HL-60 (cell line): ENCODE data around the gene IQGAP3.

Experiments used
- DNase-seq, 2 experiments: peaks; one replicate each; pipeline ENCODE4 v3.0.0-alpha.2; 2010 to 2020; ENCODE audit warnings: low read depth in 1 of 2, low spot score in 1 of 2
- H3K27ac ChIP-seq: fragments of 250-450 bp; sonication (Bioruptor Pico); replicated peaks from 2 replicates; pipeline ENCODE4 v1.5.1; 2020; ENCODE audit warnings: mild to moderate bottlenecking, moderate library complexity
- H3K27me3 ChIP-seq: fragments of 250-450 bp; sonication (Bioruptor Pico); 2 replicates; pipeline ENCODE4 v1.5.1; 2021; ENCODE audit warnings: mild to moderate bottlenecking, moderate library complexity; ENCODE audit not compliant: insufficient read depth, poor library complexity, severe bottlenecking
- H3K4me3 ChIP-seq: replicated peaks from 2 replicates; pipeline ENCODE4 v1.5.1; 2011; ENCODE audit warnings: mild to moderate bottlenecking, control low read depth, low read length; ENCODE audit not compliant: insufficient read depth
- GABPA ChIP-seq: IDR thresholded peaks from 2 replicates; pipeline ENCODE4 v1.6.1; 2012; ENCODE audit warnings: low read depth
- POLR2AphosphoS5 ChIP-seq: IDR thresholded peaks from 2 replicates; pipeline ENCODE4 v1.6.1; 2012; ENCODE audit warnings: low read depth
- REST ChIP-seq: IDR thresholded peaks from 2 replicates; pipeline ENCODE4 v1.6.1; 2012; ENCODE audit warnings: low read depth; ENCODE audit not compliant: insufficient replicate concordance
- SPI1 ChIP-seq: IDR thresholded peaks from 2 replicates; pipeline ENCODE4 v1.6.1; 2012; ENCODE audit warnings: low read depth, mild to moderate bottlenecking, borderline replicate concordance
- TF ChIP-seq, protein P1 (sequence below): IDR thresholded peaks from one replicate; pipeline ENCODE4 v1.5.1; 2011; ENCODE audit warnings: low read length, control low read depth, inconsistent platforms; ENCODE audit not compliant: insufficient read depth

Gene IQGAP3

DNA sequence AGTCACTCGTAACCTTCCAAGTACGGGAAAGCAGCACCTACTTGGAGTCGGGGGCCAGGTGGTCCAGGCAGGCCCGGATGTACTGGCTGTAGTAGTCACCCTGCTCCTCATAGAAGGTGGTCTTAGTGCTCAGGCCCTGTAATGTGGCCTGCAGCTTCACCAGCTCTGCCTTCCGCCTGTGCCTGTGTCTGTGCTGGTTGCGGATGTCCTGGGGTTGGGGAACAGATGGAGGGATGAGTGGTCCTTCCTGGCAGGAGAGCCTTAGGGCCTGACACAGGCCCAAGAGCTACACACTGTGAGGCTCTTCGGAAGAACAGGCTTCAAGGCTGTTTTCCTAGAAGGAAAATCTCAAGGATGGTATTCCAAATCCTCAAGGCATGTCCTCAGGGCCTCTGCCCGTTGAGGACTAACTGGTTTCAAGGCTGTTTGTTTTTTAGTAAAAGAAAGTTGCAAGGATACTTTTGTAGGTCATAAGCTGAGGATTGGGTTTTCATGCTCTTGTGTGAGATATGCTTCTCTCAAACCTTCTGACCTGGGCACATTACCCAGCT is 43.4 kb downstream of the IQGAP3 start:
- TF ChIP-seq SPI1 (no peak), POLR2AphosphoS5 (no peak), GABPA (no peak), REST (no peak)
- TF ChIP-seq, protein P1, sequence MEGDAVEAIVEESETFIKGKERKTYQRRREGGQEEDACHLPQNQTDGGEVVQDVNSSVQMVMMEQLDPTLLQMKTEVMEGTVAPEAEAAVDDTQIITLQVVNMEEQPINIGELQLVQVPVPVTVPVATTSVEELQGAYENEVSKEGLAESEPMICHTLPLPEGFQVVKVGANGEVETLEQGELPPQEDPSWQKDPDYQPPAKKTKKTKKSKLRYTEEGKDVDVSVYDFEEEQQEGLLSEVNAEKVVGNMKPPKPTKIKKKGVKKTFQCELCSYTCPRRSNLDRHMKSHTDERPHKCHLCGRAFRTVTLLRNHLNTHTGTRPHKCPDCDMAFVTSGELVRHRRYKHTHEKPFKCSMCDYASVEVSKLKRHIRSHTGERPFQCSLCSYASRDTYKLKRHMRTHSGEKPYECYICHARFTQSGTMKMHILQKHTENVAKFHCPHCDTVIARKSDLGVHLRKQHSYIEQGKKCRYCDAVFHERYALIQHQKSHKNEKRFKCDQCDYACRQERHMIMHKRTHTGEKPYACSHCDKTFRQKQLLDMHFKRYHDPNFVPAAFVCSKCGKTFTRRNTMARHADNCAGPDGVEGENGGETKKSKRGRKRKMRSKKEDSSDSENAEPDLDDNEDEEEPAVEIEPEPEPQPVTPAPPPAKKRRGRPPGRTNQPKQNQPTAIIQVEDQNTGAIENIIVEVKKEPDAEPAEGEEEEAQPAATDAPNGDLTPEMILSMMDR = no peak
- Histone ChIP-seq H3K27me3 (no peaks in the 10 kb centered on the region), H3K27ac (no peak overlapping the region), H3K4me3 (no peak overlapping the region)
- no peak for DNase-seq

GRCh38 chr1:156528231-156528630 is 44.1 kb downstream of the IQGAP3 start:
- TF ChIP-seq POLR2AphosphoS5 (no peak), GABPA (no peak), SPI1 (no peak), REST (no peak)
- TF ChIP-seq, protein P1 = no peak
- no peak for DNase-seq
- H3K27ac ChIP-seq = no peak overlapping the region
- H3K4me3 ChIP-seq = no peak overlapping the region
- no peaks in the 10 kb centered on the region for H3K27me3 ChIP-seq

GRCh38 chr1:156527584-156527983 is 44.8 kb downstream of the IQGAP3 start:
- Histone ChIP-seq H3K27ac (no peak overlapping the region), H3K4me3 (no peak overlapping the region), H3K27me3 (no peaks in the 10 kb centered on the region)
- no peak for TF ChIP-seq REST
- TF ChIP-seq, protein P1 = no peak
- no peak for TF ChIP-seq SPI1
- TF ChIP-seq GABPA = no peak
- TF ChIP-seq POLR2AphosphoS5 = no peak
- no peak for DNase-seq
